ENCODE measurements around the gene MAB21L4.

MAB21L4 gene

GRCh38 chr2:240922982-240923537 is 27.1 kb upstream of the MAB21L4 start:
- DNase-seq, result peak; percentile 9

GRCh38 chr2:240922245-240922981 is 26.5 kb upstream of the MAB21L4 start:
- peak; percentile 2 for DNase-seq

DNA sequence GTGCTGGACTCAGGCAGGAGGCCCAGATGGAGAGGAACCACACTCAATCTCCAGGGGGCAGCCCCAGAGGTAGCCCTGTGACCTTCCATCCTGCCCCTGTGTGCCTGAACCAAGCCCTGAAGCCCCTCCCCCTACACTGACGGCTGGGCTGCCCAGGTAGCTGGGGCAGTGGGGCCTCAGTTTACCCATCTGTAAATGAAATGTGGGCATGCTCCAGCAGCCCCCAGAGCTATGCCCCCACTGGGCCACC is 26.0 kb upstream of the MAB21L4 start:
- peak; percentile 1 for DNase-seq

DNA sequence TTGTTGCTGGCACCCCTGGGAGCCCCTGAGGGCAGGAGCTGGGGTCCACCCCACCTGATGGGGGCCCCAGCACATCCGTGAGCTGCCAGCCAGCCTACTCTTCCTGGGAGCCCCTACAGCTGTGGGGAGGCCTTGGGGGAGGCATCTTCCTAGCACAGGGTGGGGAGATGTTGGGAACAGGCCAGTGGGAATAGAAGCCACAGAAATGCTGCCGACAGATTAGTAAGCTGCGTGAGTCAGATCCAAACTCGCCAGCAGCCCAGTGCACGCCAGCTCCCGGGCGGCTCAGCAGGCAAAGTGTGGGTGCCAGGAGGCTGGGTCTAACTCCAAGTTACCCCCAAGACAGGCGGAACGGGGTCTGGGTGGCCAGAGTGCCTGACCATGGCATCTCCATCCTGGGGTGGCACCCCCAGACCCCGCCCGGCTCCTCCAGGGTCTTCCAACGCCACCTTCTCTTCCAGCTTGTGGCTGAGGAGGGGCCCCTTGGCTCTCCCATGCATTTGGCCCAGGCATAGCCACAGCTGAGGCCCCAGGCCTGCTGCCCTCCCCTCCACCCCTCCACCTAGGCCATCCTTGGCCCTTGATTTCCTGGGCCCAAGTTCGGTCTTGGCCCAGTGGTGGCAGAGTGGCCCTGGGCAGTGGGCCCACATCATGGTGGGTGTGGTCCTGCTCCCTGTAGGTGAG is 25.5 kb upstream of the MAB21L4 start:
- DNase-seq, result peak; percentile 4

- peak; percentile 1 for DNase-seq
These were observed 24.9 kb upstream of the MAB21L4 start for GRCh38 chr2:240920783-240921231.

- peak; percentile 1 for DNase-seq
These were observed 24.1 kb upstream of the MAB21L4 start for GRCh38 chr2:240919786-240920782.

GRCh38 chr2:240919161-240919781 is 23.3 kb upstream of the MAB21L4 start:
- DNase-seq, result peak; percentile 2

- DNase-seq, result no peak
These were observed 22.5 kb upstream of the MAB21L4 start for GRCh38 chr2:240918258-240919091.

GRCh38 chr2:240917684-240918257 is 21.8 kb upstream of the MAB21L4 start:
- no peak for DNase-seq

GRCh38 chr2:240917009-240917683 is 21.2 kb upstream of the MAB21L4 start:
- no peak for DNase-seq

GRCh38 chr2:240916571-240917008 is 20.6 kb upstream of the MAB21L4 start:
- DNase-seq, result no peak

DNA sequence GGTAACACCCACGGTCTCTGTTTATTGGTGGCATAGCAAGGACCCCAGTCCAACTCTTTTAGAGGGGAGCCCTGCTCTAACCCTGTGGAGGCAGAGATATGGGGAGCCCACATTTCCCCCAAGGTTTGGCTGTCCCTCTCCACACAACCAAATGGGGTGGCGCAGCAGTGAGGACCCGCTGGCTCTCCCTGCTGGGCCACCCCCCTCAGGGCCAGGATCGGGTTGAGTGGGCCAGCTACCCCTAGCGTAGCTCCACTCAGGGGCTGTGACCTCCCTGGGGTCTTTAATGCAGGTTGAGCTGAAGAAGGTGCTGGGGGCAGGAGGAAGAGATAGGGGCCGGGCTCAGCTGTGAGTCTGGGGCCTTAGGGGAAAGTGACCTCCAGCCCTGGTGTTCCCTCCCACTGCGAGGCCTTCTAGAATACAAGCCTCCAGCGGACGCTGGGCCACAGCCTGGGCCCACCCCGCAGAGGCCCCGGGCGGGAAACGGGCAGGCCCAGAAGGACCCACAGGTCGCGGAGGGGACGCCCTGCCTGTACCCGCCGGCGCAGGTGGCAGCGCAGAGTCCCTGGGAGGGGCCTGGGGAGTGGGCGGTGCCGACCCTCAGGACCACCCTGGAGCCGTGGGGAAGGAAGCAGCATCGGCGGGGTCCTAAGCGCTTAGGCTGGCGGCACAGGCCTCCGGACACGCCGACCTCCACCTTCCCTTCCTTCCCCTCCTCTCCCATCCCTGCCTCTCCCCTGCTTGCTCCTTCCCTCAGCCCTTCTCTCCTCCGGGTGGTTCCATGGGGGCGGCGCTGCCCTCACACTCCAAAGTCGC is 19.8 kb upstream of the MAB21L4 start:
- no peak for DNase-seq

DNA sequence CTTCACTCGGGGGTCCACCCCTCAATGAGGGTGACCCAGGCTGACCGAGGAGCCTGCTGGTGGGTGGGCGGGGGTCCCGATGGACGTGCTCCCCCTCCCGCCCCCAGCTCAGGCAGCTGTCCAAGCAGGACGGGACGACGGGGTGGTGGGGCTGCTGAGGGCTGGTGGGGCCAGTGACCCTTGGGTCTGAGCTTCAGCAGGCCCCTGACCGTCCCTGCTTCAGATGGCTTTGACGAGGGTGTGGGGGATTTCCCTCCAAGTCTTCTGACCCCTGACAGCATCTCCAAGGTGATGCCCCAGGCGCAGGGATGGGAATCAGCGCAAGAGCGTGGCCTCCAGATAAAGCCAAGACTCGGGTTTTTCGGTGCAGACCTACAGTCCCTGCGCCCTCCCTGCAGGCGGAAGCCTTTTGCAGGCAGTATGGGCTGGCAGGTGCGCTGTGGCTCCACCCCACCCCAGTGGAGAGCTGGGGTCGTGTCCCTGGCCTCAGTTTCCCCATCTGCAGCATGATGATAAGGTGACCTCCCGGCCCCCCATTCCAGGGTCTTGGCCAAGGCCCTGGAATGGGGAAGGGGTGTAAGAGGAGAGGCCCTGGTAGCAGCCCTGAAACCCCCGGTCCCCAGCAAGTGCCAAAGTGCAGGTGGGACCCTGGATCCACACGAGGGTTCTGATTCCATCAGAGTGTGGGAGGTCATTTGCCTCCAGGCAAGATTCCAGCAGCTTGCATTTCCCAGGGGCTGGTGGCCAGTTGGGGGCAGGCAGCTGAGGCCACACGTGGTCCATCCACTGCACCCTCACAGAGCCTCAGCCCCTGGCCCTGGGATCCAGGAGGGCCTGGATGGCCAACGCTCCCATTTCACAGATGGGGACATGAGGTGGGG is 18.9 kb upstream of the MAB21L4 start:
- no peak for DNase-seq

- DNase-seq, result peak; percentile 80
These were observed 18.1 kb upstream of the MAB21L4 start for GRCh38 chr2:240913810-240914644.

GRCh38 chr2:240912878-240913809 is 17.2 kb upstream of the MAB21L4 start:
- no peak for DNase-seq

GRCh38 chr2:240911641-240912265 is 15.8 kb upstream of the MAB21L4 start:
- no peak for DNase-seq

Measured in activated CD4-positive, alpha-beta T cell treated with anti-CD3 and anti-CD28 coated beads for 48 hours (primary cell).